HL-60/S4 (cell line): ENCODE measurements around the gene KRT71.

Source experiments
- in situ Hi-C: fragments of 300-500 bp; cut with MboI; formaldehyde crosslinking; loops from 2 replicates; pipeline ENCODE4 v1.14.3; 2022; ENCODE audit warnings: low sequenced_read_pairs

The KRT71 gene

GRCh38 chr12:52524241-52524897 lies 28.6 kb downstream of the KRT71 start:
- in situ Hi-C loops, result no loop called here

- in situ Hi-C loops, result no loop called here
These were observed 29.1 kb downstream of the KRT71 start for GRCh38 chr12:52523824-52524223.

- in situ Hi-C loops, result no loop called here
These were observed 30.5 kb downstream of the KRT71 start for GRCh38 chr12:52522346-52523011.

GRCh38 chr12:52521568-52522266 lies 31.2 kb downstream of the KRT71 start:
- in situ Hi-C loops, result no loop called here

DNA sequence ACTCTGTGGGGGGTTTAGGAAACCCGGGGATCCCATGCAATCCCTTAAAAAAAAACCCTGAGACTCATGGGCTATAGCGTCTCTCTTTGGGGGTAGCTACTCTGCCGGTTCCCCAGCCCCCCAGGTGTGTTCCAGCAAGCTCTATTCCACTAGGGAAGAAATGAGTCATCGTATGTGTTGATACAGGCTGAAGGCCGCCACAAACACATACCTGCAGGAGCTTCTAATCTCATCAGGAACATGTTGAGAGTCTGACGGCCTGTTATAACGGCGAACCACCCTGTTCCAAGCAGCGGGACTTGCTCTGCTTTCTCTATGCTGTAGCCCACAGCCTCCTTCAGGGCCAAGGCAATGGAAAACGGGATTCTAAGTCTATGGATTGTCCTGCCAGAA lies 31.8 kb downstream of the KRT71 start:
- in situ Hi-C loops, result no loop called here

DNA sequence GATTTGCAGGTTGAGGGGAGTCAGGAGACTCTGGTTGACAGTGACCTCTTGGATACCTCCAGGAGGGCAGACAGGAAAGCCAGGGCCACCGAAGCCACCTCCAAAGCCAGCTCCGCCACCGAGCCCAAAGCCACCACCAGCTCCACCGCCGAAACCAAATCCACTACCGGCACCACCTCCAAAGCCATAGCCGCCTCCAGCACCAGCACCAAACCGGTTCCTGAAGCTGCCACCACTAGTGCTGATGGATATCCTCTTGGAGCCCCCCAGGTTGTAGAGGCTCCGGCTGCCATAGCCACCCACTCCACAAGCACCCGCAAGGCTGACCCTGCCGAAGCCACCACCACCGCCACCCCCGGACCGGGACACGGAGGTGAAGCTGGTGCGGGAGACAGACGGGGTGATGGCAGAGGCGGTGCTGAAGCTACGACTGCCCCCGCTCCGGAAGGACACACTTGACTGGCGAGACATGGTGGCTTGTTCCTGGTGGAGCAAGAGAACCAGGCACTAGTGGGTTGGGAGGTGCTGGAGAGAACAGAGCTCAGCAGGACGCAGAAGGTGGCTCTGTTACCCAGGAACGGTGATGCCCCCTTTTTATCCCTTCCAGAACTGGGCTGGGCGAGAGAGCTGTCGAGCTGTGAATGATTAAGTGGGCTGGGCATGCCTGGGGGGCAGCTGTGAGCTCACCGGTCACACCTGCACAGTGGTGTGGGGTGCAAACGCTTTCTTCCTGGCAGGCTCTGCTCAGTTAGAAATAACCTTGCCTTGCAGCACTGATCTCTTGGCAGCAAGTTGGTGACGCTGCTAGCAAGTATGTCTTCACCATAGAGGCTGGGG lies 32.9 kb downstream of the KRT71 start, which contains the start of gene KRT5:
Gene KRT5, minus strand, starts transcription at position 569 of the 837 bp plus-strand sequence. Its CDS starts 98 bp downstream, at position 471.
- in situ Hi-C loops, result no loop called here

GRCh38 chr12:52519387-52519703 lies 33.6 kb downstream of the KRT71 start:
- in situ Hi-C loops, result no loop called here

DNA sequence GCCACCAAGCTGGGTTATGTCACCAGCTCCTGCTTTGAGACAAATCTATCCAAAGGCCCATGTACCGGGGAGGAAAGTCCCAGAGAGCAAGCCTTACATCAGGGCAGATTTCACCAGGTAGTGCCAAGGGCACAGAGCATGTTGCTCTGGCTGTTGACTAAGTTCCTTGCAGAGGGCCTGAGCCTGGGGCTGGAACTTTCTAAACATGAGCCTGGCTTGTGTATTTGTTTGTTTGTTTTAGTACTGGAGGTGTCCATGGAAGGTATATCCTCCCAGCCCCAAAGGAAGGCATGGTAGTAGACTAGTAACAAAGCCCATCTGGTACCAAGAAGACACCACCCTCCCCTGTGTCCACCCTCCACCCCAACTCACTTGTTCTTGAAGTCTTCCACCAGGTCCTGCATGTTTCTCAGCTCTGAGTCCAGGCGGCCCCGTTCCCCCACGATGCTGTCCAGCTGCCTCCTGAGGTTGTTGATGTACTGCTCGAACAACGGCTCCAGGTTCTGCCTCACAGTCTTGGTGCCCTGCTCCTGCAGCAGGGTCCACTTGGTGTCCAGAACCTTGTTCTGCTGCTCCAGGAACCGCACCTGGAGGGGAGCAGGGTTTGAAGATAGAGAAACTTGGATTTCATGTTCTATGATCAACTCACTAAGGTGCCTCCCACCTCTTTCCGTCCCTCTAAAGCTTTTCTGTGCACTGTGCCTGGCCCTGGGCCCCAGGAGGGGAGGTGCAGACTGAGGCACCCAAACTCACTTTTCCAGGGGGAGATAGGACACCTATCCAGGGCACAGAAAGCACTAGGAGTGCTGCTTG lies 34.2 kb downstream of the KRT71 start:
- in situ Hi-C loops, result no loop called here

GRCh38 chr12:52517888-52518287 lies 35.1 kb downstream of the KRT71 start:
- in situ Hi-C loops, result no loop called here

GRCh38 chr12:52517005-52517835 lies 35.7 kb downstream of the KRT71 start:
- in situ Hi-C loops, result no loop called here

DNA sequence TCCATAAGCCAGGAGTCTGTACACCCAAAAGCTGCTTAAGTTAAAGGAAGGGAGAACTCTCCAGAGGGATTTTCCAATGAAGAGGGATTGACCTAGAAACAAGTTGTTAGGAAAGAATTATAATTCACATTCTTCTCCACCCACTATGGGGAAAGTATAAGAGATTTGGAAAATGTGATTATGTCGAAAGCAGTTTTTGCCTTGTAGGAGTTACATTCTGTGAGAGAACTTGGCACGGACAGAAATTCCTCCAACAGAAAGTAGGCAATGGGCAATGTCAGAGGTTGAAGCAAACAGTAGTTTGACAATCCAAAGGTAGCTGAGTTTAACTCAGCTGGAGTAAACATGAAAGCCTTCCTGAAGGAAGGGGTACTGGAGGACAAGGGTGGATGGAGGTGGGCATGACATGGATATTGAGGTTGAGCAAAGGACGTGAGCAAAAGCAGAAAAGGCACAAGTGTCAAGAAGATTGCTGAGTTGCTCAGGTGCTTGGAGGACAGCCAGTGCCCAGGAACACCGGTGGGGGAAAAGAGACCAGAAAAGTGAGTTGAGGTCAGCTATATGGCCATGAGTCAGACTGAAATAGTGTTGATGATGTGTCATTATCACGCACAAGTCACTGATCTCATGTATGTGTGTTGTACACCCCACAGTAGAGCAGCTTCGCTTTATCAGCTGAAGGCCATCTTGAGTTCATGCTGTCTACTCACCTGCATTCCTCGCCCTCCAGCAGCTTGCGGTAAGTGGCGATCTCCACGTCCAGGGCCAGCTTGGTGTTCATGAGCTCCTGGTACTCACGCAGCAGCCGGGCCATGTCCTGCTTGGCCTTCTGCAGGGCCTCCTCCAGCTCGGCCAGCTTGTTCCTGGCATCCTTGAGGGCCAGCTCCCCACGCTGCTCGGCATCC lies 36.8 kb downstream of the KRT71 start:
- in situ Hi-C loops, result no loop called here

DNA sequence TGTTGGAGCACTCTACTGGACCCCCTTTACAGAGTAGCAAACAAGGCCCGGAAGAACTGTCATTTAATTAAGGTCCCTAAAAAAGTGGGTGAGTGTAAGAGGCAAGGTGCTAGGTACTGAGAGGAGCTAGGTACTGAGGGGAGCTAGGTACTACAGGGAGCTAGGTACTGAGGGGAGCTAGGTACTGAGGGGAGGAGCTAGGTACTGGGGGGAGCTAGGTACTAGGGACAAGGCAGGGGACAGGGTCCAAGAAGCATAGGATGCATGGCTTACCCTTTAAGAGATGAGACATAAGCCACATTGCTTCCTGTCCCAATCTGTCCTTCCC lies 37.7 kb downstream of the KRT71 start:
- in situ Hi-C loops, result no loop called here

GRCh38 chr12:52514471-52515318 lies 38.2 kb downstream of the KRT71 start:
- in situ Hi-C loops, result no loop called here

DNA sequence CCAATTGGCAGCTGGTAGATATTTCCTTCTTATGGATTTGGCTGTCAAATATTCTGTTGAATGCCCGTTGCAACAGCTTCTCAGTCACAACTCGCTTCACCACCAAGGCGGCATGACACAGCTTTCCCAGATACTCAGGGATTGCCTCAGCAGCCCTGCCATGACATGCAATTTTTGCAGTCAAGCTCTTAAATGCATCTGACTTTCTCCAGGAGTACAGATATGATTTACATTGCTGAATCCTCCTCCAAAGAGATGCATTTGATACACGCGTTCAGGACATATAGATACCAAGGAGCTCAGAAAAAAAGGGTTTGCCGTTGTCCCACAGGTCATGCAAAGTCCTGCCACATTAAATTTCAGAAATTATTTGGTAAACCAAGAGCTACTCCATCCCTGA lies 39.2 kb downstream of the KRT71 start:
- in situ Hi-C loops, result no loop called here

DNA sequence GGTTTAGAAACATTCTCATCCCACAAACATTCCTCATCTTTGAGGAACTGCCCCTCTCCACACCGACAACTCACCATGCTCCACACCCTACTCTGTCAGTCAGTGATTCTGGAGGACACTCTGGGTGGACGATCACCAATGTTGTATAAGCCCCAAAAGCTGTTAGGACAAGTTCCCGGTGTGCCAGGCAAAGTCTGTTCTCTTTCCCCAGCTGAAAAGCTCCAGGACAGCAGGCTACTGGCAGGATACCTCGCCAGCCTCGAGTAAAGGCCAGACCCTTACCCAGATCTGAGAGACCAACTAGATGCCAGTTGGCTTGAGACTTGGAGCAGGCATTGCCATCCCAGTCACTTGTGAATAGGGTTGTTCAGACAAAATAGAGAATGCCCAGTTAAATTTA lies 44.7 kb downstream of the KRT71 start:
- in situ Hi-C loops, result no loop called here

DNA sequence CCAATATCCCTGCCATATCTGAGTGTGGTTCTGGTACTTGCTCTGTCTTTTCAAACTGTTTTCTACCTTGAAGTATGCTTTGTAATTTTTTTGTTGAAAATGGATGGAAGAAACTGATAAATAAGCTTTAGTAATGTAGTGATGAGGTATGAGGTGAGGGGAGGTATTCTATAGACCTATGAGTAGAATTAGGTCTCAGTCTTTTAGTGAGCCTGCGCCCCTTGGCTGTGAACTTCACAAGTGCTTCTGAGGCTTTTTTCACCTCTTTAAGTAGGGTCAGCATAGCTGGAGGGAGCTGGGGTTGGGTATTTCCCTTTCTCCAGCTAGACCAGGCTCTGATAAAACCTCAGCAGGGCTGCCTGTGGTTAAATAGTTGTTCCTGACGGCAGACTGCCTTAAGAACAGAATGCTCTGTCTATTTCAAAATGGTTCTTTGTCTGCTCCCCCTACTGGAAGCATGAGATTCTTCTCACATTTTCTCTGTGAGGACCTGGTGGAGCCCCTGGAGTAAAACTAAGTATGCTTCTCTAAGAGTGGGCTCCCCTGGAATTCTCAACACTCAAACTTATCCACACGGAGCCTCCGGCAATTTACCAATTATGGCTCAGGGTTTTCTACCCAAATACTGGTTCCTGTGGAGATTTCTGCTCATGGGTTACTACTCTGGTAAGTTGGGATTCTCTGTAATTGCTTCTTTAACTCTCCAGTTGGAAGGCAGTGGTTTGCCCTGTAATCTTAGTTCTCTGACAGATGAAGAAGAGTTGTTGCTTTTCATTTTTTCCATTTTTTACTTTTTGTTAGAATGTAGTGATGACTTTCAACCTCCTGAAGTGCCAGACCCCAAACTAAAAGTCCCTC lies 45.9 kb downstream of the KRT71 start:
- in situ Hi-C loops, result no loop called here

GRCh38 chr12:52502877-52503276 lies 50.1 kb downstream of the KRT71 start:
- in situ Hi-C loops, result no loop called here
